WTC11 (cell line): ENCODE measurements around the gene SERGEF.

Source experiments
- CREB1 ChIP-seq: sonication (generic); formaldehyde crosslinking; IDR thresholded peaks from 2 replicates; pipeline ENCODE4 v1.8.0; 2023; ENCODE audit warnings: mild to moderate bottlenecking, missing genetic modification reagents
- ESRRA ChIP-seq: sonication (generic); formaldehyde crosslinking; IDR thresholded peaks from 2 replicates; pipeline ENCODE4 v1.8.1; 2022; ENCODE audit warnings: mild to moderate bottlenecking, missing genetic modification reagents, borderline replicate concordance
- NFE2L1 ChIP-seq: sonication (generic); formaldehyde crosslinking; IDR thresholded peaks from 2 replicates; pipeline ENCODE4 v1.8.1; 2023; ENCODE audit warnings: missing genetic modification reagents
- RORB ChIP-seq: fragments of 250-450 bp; sonication (Bioruptor Pico); IDR thresholded peaks from 2 replicates; pipeline ENCODE4 v1.9.0; 2021; ENCODE audit warnings: mild to moderate bottlenecking
- TF ChIP-seq, protein P1 (sequence below): fragments of 200-600 bp; IDR thresholded peaks from 2 replicates; pipeline ENCODE4 v1.8.0; 2022; ENCODE audit warnings: antibody characterized with exemption
- TF ChIP-seq, protein P2 (sequence below): sonication (generic); formaldehyde crosslinking; IDR thresholded peaks from 2 replicates; pipeline ENCODE4 v1.8.1; 2023; ENCODE audit warnings: mild to moderate bottlenecking, missing genetic modification reagents, moderate library complexity
- TF ChIP-seq, protein P3 (sequence below): sonication (generic); formaldehyde crosslinking; IDR thresholded peaks from 2 replicates; pipeline ENCODE4 v1.8.1; 2023; ENCODE audit warnings: mild to moderate bottlenecking, missing genetic modification reagents
- TF ChIP-seq, protein P4 (sequence below): sonication (generic); formaldehyde crosslinking; IDR thresholded peaks from 2 replicates; pipeline ENCODE4 v1.8.1; 2023; ENCODE audit warnings: mild to moderate bottlenecking, moderate library complexity, missing genetic modification reagents
- TF ChIP-seq, protein P5 (sequence below): sonication (generic); formaldehyde crosslinking; IDR thresholded peaks from 2 replicates; pipeline ENCODE4 v1.8.0; 2022; ENCODE audit warnings: mild to moderate bottlenecking, missing genetic modification reagents
- TF ChIP-seq, protein P6 (sequence below): sonication (generic); formaldehyde crosslinking; IDR thresholded peaks from 2 replicates; pipeline ENCODE4 v1.8.1; 2022; ENCODE audit warnings: low read depth, mild to moderate bottlenecking, moderate library complexity, missing genetic modification reagents, borderline replicate concordance

DNA sequence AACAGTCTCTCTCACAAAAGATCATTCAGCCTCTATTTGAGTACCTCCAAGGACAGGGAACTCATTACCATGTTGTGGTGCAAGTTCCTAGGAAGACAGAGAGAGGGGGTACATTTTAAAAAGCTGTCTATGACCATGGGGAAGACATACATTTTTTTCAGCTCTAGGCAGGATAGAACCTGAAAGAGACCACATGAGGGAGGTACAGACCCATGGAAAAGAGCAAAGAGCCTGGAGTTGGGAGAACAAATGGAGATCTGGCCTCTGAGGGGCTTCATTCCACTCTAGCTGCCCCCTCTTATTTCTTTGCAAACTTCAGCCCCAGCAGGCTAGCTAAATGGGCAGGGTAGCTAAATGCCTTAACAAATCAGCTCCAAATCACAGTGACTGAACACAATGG lies 241.9 kb downstream of the SERGEF start:
- TF ChIP-seq, protein P1, sequence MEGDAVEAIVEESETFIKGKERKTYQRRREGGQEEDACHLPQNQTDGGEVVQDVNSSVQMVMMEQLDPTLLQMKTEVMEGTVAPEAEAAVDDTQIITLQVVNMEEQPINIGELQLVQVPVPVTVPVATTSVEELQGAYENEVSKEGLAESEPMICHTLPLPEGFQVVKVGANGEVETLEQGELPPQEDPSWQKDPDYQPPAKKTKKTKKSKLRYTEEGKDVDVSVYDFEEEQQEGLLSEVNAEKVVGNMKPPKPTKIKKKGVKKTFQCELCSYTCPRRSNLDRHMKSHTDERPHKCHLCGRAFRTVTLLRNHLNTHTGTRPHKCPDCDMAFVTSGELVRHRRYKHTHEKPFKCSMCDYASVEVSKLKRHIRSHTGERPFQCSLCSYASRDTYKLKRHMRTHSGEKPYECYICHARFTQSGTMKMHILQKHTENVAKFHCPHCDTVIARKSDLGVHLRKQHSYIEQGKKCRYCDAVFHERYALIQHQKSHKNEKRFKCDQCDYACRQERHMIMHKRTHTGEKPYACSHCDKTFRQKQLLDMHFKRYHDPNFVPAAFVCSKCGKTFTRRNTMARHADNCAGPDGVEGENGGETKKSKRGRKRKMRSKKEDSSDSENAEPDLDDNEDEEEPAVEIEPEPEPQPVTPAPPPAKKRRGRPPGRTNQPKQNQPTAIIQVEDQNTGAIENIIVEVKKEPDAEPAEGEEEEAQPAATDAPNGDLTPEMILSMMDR, result no peak
- TF ChIP-seq RORB (CRISPR knock-in tag) (no peak), CREB1 (CRISPR knock-in tag) (no peak), ESRRA (CRISPR knock-in tag) (no peak), NFE2L1 (CRISPR knock-in tag) (no peak)
- TF ChIP-seq, protein P2, sequence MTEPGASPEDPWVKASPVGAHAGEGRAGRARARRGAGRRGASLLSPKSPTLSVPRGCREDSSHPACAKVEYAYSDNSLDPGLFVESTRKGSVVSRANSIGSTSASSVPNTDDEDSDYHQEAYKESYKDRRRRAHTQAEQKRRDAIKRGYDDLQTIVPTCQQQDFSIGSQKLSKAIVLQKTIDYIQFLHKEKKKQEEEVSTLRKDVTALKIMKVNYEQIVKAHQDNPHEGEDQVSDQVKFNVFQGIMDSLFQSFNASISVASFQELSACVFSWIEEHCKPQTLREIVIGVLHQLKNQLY, result no peak
- TF ChIP-seq, protein P3, sequence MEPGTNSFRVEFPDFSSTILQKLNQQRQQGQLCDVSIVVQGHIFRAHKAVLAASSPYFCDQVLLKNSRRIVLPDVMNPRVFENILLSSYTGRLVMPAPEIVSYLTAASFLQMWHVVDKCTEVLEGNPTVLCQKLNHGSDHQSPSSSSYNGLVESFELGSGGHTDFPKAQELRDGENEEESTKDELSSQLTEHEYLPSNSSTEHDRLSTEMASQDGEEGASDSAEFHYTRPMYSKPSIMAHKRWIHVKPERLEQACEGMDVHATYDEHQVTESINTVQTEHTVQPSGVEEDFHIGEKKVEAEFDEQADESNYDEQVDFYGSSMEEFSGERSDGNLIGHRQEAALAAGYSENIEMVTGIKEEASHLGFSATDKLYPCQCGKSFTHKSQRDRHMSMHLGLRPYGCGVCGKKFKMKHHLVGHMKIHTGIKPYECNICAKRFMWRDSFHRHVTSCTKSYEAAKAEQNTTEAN (CRISPR knock-in tag), result no peak
- TF ChIP-seq, protein P4, sequence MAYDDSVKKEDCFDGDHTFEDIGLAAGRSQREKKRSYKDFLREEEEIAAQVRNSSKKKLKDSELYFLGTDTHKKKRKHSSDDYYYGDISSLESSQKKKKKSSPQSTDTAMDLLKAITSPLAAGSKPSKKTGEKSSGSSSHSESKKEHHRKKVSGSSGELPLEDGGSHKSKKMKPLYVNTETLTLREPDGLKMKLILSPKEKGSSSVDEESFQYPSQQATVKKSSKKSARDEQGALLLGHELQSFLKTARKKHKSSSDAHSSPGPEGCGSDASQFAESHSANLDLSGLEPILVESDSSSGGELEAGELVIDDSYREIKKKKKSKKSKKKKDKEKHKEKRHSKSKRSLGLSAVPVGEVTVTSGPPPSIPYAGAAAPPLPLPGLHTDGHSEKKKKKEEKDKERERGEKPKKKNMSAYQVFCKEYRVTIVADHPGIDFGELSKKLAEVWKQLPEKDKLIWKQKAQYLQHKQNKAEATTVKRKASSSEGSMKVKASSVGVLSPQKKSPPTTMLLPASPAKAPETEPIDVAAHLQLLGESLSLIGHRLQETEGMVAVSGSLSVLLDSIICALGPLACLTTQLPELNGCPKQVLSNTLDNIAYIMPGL (CRISPR knock-in tag), result no peak
- TF ChIP-seq, protein P5, sequence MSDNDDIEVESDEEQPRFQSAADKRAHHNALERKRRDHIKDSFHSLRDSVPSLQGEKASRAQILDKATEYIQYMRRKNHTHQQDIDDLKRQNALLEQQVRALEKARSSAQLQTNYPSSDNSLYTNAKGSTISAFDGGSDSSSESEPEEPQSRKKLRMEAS (CRISPR knock-in tag), result no peak
- TF ChIP-seq, protein P6, sequence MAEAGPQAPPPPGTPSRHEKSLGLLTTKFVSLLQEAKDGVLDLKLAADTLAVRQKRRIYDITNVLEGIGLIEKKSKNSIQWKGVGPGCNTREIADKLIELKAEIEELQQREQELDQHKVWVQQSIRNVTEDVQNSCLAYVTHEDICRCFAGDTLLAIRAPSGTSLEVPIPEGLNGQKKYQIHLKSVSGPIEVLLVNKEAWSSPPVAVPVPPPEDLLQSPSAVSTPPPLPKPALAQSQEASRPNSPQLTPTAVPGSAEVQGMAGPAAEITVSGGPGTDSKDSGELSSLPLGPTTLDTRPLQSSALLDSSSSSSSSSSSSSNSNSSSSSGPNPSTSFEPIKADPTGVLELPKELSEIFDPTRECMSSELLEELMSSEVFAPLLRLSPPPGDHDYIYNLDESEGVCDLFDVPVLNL (CRISPR knock-in tag), result no peak
